ENCODE data around the gene DUS1L.
"Not testable (repeated sequence)": the region's sequence is repeated elsewhere in the genome, so short reads cannot be mapped to it uniquely, and the experiment has no call there.

Gene DUS1L

GRCh38 chr17:82038796-82039409, 26.7 kb downstream of the DUS1L start:
- DNase-seq, result not testable (repeated sequence)

- no peak for DNase-seq
These were observed 27.8 kb downstream of the DUS1L start for GRCh38 chr17:82037889-82038195.

DNA sequence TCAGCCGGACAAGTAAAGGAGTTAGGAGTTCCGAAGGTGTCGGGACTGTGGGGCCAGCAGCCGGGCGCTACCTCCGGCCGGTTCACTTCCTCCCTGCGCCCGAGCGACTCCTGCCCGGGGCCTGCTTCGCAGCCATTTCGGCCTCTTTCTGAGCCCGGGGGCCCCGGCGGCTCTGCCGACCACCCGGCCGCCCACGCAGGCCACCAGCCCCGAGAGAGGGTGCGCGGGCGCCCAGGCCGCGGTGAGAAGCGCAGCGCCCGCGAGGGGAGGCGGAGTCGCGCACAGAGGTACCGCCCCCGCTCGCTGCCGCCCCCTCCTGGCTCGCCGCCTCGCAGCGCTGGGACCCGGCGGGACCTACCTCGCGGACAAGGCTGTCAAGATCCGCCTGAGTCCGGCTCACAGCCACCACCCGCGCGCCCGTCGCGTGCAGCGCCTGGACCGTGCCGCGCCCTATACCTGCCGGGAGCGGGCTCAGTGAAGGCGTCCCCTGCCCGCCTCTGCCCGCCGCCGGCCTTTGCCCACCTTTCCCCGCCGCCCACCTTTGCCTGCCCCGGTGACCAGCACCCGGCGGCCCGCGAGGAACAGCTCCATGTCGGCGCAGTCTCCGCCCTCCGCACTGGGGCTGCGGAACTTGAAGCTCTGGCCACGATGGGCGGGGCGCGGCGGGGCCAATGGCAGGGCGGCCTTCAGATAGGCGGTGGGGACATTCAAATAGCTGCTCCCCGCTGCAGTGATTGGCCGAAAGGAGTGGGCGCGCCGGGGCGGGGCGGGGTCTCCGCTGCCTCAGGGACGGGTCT, 28.3 kb downstream of the DUS1L start, which contains the start of gene DCXR:
TSS of gene DCXR (minus strand) at position 606 of the 797 bp plus-strand sequence. CDS start at position 591, 15 bp downstream.
- DNase-seq, result peak; percentile 94

DNA sequence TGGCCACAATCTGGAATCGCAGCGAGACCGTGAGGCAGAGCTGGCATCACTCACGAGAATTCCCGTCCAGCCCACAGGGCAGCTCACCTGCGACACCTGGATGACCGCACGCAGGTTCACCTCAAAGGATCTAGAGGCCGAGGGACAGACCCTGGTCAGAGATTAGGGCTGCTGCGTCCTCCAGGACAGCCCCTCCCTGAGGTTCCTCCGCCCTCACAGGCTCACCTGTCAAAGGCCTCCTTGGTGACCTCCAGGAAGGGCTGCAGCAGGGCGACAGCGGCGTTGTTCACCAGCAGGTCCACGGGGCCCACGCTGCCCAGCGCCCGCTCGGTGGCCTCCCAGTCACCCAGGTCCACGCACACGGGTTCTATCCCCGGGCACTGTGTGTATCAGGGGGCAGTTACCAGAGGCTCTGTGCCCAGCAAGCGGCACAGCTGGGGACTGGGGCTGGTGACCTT, 28.9 kb downstream of the DUS1L start:
- no peak for DNase-seq

DNA sequence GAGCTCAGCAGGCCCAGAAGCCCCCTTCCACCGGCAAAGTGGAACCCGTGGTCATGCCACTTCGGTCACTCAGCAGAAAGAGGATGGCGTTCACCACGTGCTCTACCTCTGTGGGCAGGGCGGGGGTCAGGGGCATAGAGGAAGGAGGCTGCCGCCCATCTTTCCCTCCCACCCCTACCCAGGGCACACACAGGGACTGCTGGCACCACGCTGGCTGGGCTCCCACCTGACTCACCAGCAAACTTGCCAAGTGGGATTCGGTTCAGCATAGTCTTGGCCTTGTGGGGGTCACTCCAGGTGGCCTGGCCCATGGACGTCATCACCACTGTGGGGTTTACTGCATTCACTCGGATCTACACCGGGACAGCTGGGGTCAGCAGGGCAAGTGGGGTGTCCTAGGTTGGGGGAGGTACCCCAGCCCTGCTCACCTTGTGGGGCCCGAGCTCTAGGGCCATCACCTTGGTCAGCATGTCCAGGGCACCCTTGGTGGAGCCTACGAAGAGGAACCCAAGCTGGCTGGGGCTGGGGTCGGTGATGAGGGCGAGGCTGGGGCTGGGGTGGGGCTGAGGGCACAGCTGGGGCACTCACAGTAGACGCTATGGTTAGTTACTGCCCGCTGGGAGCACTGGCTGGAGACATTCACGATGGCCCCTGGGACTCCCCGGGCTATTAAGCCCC, 29.5 kb downstream of the DUS1L start:
- DNase-seq, result no peak

GRCh38 chr17:82035488-82035887, 30.1 kb downstream of the DUS1L start:
- no peak for DNase-seq

- no peak for DNase-seq
These were observed 31.1 kb downstream of the DUS1L start for GRCh38 chr17:82034371-82035011.

- DNase-seq, result no peak
These were observed 32.1 kb downstream of the DUS1L start for GRCh38 chr17:82033359-82034085.

GRCh38 chr17:82031885-82032627, 33.5 kb downstream of the DUS1L start:
- no peak for DNase-seq

DNA sequence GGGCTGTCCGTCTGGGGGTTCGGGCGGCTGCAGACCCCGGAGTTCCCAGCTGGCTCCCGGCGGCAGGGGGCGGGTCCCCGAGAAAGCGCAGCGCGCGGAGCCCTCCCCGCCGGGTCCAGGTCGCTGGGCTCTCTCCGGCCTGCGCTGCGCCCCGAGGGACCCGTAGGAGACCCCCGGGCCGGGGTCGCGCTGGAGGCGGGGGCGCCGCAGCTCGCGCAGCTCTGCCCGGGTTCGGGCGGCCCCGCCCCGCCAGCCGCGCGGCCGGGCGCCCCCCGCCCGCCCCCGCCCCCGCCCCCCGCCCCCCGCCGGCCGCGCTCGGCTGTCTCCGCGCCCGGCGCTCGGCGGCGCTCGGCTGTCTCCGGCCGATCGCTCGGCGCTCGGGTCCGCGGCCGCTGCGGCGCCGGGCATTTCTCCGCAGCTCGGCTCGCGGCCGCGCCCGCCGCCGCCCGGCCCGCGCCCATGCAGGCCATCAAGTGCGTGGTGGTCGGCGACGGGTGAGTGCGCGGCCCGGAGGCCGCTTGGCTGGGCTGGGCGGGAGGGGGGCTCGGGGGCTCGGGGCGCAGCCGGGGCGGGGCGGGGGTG, 34.2 kb downstream of the DUS1L start, which contains the start of gene RAC3:
TSS of gene RAC3 (plus strand) at position 376 of the 582 bp plus-strand sequence. CDS start at position 460, 84 bp downstream.
- DNase-seq, result peak; percentile 43

DNA sequence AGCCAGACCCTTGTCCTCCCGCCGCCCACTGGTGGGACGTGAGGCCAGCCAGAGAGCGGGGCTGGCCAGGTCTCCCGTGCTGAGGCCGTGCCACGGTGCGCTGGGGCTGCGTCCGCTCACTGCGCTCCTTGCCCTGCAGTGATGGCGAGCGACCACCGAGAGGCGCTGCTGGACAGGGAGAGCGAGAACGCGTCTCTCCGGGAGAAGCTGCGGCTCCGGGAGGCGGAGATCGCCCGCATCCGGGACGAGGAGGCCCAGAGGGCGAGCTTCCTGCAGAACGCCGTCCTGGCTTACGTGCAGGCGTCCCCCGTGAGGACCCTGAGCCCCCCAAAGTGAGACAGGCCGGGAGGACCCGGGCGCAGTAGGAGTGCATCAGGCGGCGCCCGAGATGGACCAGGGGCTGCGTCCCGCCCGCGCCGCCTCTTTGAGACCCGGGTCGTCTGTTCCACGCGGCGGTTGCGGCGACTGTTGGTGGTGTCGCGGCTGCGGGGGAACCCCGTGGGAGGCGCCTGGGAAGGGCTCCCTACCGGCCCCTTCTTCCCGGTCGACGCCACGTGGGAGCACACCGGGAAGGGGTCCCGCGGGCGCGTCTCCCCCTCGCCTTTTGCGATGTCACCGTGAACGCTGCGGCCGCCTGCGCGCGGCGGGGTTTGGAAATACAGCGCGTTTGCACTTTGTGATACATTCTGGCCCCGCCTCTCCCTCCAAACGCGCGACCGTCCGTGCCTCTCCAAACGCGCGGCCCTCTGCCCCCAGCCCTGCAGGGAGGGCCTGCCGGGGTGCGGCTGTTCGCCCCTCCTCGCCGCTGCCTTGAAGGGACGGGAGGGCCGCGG, 34.9 kb downstream of the DUS1L start:
- peak; percentile 82 for DNase-seq

DNA sequence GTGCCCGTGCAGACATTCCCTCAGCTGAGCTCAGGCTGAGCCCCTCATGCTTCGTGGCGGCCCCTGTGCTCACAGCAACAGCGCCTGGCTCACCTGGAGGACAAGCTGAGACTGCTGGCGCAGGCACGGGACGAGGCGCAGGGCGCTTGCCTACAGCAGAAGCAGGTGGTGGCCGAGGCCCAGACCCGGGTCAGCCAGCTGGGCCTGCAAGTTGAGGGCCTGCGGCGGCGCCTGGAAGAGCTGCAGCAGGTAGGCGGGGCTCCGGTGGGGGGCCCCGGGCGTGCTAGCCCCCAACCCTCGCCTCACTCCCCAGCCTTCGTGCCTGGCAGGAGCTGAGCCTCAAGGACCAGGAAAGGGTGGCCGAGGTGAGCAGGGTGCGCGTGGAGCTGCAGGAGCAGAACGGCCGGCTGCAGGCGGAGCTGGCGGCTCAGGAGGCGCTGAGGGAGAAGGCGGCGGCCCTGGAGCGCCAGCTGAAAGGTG, 35.6 kb downstream of the DUS1L start:
- DNase-seq, result no peak

- no peak for DNase-seq
These were observed 36.2 kb downstream of the DUS1L start for GRCh38 chr17:82029391-82029790.

DNA sequence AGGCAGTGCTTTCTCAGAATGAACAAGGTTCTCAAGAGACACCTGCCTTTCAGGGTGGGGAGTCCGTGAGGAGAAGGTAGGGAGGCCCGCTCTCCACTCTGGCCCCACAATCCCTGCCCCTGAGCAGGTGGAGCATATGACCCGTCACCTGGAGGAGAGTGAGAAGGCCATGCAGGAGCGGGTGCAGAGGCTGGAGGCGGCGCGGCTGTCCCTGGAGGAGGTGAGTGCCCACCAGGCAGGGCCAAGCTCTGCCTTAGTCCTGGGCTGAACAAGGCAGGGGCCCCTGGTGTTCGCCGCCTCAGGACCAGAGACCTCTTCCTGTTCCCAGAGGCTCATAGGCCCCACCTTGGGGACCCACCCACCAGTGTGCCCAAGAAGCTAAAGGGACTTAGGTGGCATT, 36.6 kb downstream of the DUS1L start:
- no peak for DNase-seq

- no peak for DNase-seq
These were observed 37.4 kb downstream of the DUS1L start for GRCh38 chr17:82028246-82028645.

DNA sequence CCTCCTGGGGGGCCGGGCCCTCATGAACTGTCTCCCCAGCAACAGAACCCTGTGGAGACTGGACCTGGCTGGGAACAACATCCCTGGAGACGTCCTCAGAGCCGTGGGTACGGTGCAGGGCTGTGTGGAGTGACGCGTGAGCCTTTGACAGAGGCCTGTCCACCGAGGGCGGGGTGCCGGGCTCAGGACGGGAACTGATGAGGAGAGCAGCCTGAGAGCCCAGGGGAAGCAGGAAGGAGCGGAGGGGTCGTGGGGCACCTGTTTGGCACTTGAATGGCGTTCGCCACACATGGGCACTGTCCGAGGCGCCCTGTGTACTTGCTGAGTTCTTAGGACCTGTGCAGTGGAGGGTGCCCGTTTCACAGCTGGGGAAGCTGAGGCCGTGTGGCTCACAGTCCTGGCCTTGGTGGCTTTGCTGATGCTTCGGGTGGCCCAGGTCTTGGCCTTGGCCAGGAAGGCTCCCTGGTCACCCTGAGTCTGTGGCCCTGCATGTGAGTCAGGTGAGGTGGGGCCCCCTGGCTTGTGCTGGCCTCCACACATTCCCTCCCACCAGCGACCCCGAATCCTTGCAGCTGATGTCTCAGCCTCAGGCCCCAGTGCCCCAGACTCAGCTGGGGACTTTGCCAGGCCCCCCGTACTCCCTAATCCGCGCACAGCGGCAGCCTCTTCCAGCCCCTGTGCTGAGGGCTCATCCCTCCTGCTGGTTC, 40.0 kb downstream of the DUS1L start:
- no peak for DNase-seq

DNA sequence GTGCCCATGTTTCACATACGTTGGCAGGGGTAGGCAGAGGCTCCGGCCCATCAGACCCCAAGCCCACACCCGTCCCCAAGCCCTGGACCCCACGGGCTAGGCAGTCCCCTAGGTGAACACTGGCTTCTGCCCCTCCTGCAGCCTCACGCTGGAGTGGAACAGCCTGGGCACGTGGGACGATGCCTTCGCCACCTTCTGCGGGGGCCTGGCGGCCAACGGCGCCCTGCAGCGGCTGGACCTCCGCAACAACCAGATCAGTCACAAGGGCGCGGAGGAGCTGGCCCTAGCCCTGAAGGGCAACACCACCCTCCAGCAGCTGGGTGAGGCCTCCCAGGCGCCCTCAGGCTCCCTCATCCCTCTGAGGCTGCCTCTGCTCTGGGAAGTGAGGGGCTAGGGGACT, 40.7 kb downstream of the DUS1L start:
- DNase-seq, result no peak

DNA sequence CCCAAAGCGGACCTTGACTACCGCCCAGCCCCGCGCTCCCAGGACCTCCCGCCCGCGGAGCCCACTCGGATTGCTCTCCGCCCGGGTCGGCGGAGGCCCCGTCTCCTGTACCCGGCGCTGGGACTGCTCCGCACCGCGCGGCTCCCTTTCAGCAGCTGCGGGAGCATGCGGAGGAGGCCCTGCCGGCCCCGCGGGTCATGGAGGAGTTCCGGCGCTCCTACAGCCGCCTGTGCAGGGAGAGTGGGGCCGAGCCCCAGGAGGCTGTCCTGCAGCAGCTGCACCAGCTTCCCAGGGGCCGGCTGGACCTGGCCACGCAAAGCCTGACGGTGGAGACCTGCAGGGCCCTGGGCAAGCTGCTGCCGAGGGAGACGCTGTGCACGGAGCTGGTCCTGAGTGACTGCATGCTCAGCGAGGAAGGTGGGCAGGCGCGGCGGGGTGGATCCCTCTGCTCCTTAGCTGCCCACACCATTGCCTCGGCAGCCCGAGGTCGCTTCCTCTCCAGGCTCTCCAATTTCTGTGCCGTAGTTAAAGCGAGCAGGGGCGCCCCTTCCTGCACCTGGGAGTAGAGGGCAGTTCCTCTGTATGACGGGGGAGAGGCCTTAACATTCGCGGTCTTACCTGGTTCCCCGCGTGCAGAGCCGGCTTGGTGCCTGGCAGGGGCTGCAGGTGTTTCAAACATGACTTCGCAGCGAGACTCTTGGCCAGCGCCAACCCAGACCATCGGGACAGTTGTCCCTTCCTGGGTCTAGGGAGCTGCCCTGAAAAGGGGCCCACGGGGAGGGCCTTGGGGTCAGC, 42.0 kb downstream of the DUS1L start:
- peak; percentile 11 for DNase-seq

DNA sequence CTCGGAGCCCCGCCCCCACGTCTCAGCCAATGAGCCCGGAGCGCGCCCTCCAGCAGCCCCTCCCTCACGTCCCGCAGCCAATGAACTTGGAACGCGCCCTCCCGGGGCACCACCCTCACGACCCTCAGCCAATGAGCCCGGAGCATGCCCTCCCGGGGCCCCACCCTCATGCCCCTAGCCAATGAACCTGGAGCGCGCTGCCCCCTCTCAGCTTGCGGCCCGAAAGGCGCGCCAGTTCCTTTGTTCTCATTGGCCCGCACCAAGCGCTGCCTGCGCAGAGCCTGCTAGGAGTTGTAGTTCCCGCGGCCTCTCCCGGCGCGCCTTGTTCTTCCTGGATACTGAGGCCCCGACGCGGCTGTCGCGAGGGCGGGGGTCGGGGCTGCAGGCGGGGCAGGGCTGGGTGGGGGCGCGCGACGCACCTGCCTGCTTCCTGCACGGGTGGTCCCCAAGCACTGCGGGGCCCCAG, 42.6 kb downstream of the DUS1L start, which contains the start of gene LRRC45:
TSS of gene LRRC45 (plus strand) at position 325 of the 466 bp plus-strand sequence. CDS start 339 bp downstream, outside the sequence.
- DNase-seq, result peak; percentile 100
